ENCODE results near the gene SLC22A2.

- TF ChIP-seq EZH2phosphoT487 (IDR thresholded peaks at IDR 0.05; ENCODE audit: low read depth, severe bottlenecking, unreplicated experiment), result no peak
- no peak for TF ChIP-seq CTCF (IDR thresholded peaks at IDR 0.05; ENCODE audit: poor library complexity)
Observed at GRCh38 chr6:160260367-160260766, 1.7 kb upstream of the SLC22A2 start.

All from hepatocyte (in vitro differentiated cells).